ENCODE measurements around the gene ZNF488.

DNA sequence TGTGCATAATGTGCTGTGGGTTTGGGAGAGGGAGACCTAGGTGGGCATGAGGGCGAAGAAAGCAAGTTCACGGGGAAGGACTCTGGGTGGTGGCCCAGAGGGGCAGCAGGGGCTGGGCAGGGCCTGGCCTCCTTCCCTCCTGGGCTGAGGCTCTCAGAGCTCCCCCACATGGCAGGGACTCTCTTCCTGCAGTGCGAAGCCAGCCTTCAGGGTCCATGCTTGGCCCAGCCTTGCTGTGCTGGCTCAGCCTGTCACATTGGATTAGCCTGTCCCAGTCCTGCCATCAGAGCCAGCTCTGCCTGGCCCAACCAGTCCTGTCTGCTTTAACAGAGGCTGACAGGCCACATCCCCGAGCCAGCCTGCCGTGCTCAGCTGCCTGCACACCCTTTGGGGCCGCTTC is 20.4 kb upstream of the ZNF488 start:
- TF ChIP-seq POLR2A (IDR thresholded peaks at IDR 0.05) (no peak), EP300 (IDR thresholded peaks at IDR 0.05) (no peak), POLR2AphosphoS5 (IDR thresholded peaks at IDR 0.05) (no peak)
- TF ChIP-seq, protein P1, sequence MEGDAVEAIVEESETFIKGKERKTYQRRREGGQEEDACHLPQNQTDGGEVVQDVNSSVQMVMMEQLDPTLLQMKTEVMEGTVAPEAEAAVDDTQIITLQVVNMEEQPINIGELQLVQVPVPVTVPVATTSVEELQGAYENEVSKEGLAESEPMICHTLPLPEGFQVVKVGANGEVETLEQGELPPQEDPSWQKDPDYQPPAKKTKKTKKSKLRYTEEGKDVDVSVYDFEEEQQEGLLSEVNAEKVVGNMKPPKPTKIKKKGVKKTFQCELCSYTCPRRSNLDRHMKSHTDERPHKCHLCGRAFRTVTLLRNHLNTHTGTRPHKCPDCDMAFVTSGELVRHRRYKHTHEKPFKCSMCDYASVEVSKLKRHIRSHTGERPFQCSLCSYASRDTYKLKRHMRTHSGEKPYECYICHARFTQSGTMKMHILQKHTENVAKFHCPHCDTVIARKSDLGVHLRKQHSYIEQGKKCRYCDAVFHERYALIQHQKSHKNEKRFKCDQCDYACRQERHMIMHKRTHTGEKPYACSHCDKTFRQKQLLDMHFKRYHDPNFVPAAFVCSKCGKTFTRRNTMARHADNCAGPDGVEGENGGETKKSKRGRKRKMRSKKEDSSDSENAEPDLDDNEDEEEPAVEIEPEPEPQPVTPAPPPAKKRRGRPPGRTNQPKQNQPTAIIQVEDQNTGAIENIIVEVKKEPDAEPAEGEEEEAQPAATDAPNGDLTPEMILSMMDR (IDR thresholded peaks at IDR 0.05) = no peak

Data from gastroesophageal sphincter (tissue), 3 donors.